ENCODE measurements around the gene TPM2. TPM values are rescaled to one million over a fixed set of nuclear protein-coding genes. Genes with fewer than 3 reads are reported as not detected.

TPM2 gene
- 3,229 TPM for polyA plus RNA-seq (2013, experiment 1 of 2; ENCODE audit: insufficient read length)
- polyA plus RNA-seq (2013, experiment 2 of 2; ENCODE audit: insufficient read length), result 5,600 TPM

DNA sequence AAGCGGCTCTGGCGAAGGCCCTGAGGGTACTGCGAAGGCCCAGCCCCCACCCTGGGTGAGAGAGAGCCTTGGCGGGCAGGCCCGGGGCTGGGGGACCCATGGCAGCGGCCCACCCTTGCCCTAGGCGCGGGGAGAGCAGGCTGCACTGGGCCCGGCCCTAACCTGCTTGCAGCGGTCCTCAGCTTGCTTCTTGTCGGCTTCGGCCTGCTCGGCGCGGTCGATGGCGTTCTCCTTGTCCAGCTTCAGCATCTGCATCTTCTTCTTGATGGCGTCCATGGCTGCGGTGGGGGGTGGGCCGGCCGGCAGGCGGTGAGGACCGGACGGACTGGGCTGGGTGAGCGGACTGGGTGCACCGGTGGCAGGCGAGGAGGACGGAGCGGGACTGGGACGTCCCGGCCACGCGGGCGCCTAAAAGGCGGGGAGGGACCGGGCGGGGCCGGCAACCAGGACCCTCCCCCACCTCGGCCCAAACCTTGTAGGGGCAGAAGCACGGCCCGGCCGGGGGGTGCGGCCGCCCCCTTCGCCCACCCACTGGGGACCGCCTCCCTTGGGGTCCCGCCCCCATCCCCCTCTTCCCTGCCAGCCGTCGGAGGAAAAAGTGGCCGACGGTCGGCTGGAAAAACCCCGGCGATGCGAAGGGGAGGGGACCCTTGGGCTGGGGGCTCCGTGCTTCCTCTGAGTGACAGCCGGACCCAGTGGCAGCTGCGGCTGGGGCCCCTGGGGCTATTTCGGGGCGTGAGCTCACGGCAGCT, at the start of gene TPM2:
Gene TPM2 (minus strand): TSS at position 384 of the 752 bp plus-strand sequence. CDS start 108 bp downstream, at position 276.
- DNase-seq, result peak; percentile 93

DNA sequence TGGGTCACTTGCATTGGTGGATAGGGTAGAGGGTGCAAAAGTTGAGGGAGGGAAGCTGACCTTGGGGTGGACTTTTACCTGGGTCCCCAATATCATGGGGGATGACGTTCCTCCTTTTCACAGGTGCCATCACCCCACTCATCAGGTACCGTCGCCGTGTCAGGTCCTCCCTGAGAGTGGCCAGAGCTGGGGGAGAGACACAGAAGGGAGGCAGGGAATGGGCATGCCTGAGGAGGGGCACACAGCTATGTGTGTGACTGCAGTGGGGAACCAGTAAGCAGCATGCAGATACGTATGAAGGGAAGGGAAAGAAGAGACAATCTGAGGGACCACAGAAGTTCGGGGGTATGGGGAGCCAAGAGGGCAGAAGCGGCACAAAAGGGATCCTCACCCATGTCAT, 49.2 kb upstream of the TPM2 start:
- no peak for DNase-seq

DNA sequence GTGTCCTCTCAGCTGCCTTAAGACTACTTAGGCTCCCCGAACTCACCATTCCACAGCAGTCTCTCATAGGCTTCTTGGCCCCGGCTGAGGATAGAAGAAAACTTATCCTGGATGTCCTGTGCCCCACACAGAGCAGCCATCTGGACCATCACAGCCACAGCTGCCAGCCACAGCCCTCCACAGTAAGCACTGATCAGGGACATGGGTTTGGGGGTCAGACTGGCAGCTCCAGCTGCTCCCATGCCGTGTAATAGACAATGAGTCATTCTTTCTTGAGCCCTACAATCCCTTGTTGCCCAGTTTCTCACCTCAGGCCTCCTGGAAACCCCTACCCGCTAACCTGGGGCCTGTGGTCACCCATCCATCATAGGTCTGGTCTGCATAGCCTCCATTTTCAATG, 48.5 kb upstream of the TPM2 start:
- DNase-seq, result no peak

DNA sequence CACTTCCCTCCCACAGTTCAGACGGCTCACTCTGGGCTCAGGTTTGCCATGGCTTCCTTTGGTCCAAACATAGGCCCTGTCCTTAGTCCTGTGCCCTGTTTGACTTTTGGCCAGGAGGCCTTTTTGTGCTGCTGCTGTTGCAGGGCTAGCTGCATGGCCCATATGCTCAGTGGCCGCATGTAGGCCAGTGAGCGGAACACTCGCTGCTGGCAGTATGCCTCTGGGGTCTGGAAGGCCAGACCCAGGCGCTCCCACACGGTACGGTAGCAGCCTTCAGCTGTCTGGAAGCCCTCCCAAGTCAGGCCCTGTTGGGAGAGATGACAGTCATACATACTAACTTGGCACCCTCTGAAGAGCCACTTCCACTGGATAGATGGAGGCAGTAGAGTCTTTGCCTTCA, 47.4 kb upstream of the TPM2 start:
- no peak for DNase-seq

DNA sequence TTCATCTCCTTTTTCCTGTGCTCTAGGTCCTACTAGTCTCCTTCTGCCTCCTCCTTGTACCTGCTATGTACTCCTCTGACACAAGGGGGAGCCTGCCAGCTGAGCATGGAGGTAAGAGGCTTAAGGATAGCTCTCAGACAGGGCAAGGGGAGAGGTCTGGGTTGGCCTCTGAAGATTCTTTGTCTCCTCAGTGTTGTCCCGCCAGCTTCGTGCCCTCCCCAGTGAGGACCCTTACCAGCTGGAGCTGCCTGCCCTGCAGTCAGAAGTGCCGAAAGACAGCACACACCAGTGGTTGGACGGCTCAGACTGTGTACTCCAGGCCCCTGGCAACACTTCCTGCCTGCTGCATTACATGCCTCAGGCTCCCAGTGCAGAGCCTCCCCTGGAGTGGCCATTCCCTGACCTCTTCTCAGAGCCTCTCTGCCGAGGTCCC, 46.5 kb upstream of the TPM2 start:
- peak; percentile 78 for DNase-seq

DNA sequence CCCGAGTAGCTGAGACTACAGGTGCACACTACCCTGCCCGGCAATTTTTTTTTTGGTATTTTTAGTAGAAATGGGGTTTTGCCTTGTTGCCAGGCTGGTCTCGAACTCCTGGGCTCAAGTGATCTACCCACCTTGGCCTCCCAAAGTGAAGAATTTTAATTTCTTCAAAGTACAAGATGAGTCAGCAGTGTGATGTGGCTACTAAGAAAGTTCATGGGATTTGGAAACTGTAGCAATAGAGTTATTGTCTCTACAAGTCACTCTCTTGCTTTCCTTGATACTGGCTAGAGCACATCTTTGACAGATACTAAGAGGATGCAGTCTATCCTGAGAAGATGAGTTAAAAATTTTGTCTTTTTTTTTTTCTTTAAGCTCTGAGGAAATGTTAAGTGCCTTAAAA, 44.4 kb upstream of the TPM2 start:
- DNase-seq, result no peak

DNA sequence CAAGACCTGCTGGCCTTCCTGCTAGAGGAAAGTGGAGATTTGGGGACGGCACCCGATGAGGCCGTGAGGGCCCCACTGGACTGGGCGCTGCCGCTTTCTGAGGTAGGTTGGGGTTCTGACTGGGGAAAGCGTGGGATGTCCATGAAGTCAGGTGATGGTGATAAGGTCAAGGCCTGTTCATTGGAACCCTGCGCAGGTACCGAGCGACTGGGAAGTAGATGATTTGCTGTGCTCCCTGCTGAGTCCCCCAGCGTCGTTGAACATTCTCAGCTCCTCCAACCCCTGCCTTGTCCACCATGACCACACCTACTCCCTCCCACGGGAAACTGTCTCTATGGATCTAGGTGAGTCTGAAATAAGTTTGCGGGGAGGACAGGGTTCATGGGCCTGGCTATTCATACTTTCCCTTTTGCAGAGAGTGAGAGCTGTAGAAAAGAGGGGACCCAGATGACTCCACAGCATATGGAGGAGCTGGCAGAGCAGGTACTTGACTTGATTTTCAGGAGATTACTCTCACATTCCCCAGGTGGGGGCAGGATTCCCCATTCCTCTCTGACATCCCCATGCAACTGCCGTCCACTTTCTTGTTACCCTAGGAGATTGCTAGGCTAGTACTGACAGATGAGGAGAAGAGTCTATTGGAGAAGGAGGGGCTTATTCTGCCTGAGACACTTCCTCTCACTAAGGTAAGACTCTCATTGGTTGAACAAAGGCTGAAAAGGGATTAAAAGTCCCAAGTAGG, 43.2 kb upstream of the TPM2 start:
- DNase-seq, result peak; percentile 70

DNA sequence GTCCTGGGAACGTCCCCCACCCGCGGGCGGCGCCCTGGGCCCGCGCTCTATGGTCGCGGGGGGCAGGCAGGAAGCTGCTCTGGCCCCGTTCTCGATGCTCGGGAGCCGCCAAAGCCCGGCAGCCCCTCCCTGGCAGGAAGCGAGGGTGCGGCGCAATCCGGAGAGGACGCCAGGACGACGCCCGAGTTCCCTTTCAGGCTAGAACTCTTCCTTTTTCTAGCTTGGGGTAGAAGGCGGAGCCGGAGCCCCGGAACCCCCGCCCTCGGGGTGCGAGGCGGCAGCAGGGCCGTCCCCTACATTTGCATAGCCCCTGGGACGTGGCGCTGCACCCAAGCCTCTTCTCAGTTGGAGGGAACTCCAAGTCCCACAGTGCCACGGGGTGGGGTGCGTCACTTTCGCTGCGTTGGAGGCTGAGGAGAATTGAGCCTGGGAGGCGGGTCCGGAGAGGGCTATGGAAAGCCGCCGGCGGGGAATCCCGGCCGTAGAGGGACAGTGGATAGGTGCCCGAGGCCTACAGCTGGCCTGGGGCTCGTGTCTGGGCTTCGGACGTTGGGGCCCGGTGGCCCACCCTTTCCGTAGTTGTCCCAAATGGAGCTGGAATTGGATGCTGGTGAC, 42.6 kb upstream of the TPM2 start, which contains the start of the genes CREB3 and TLN1:
Gene CREB3 (plus strand): TSS at position 482 of the 615 bp plus-strand sequence. CDS start 107 bp downstream, at position 589.
Gene TLN1 (minus strand): TSS at position 11 of the 615 bp plus-strand sequence. CDS start 6,501 bp downstream, outside the sequence.
- DNase-seq, result peak; percentile 99

DNA sequence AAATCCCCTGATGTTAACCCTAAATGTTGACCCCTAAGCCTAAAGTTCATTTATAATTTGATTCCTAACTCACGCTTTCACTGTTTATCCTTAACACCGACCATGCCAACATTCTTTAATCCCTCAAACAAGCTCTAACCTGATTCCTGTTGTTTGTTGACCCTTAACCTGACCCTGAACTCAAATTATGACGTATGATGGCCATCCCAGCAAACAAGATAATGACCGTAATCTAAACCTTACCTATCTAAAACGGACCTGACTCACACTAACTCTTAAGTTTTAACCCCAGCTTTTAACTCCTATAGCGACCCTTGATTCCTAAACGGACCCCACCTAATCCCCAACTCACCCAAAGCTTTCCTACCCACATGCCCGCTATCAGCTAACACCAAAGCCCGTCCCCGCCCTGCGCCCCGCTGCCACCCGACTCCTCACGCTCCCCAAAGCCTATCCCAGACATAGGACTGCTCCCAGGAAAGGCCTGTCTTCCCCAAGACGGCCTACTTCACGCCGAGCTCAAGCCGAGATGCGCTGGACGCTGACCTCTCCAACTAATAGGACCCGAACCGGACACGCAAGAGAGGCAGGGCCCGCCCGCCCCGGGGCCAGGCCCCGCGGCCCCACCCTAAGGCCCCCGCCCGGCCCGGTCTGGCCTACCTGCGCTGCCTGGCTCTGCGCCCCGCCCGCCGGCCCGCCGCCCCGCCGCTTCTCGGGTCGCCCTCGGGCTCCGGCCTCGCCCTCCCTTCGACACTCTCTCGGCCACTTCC, 41.9 kb upstream of the TPM2 start:
- DNase-seq, result no peak

DNA sequence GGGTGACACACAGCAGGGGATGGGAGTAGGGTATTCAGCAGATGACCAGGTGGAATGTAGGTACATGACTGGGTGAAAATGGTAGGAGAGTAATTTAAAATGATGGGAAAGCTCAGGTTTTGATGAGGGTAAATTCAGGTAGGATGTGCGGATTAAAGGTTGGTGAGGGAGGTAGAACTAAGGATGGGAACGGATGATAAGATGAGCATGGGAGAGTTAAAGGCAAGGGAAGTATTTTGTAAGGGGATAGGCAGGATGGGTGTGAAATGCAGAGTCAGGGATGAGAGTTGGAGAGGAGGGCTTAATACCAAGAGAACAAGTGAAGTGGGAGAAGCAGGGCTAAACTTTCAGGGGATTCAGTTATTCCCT, 40.7 kb upstream of the TPM2 start:
- no peak for DNase-seq

DNA sequence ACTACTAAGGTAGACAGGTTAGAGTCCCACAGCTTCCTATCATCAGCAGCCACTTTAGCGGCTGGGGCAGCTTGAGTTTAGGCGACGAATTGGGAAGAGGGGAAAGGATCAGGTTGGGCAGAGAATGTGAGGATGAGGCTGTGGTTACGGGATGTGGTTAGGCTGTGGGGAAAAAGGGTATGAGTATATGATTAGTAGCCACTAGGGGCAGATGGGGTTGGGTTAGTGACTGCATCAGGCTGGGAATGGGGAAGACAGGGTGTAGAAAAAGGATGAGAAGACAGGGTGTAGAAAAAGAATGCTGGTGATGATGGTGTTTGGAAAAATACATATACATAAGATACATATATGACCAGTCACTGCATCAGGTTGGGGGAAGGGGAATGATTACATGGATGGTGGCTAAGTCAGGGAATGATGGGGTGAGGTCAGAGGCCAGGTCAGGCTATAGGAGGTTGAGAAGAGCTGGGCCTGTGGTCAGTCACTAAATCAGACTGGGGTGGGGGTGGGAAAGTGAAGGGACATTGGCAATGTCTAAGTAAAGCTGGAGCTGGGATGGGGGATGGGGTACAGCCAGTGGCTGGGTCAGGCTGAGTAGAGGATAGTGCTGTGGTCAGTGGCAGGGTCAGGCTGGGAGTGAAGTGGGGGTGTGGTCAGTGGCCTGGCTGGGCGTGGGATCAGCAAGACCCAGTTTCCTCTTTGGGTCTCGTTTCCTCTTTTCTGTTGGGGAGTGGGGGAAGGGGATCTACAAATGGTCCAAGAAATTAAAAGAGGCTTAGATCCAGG, 40.2 kb upstream of the TPM2 start:
- peak; percentile 95 for DNase-seq

DNA sequence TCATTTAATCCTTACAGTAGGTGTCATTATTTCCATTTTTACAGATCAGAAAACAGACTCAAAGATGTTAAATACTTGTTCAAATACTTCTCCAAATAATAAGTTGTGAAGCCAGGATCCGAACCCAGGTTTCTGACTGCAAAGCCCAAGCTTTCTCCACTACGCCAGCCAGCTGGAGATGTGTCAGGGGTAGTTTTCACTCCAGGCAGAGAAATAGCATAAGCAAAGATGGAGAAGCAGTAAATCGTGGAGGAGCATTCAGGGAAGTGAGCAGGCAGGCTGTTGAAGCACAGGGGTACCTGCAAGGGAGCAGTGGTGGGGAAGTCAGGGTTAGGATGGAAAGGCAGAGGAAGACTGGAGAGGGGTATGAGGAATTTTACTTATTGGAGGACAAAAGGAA, 39.4 kb upstream of the TPM2 start:
- no peak for DNase-seq

DNA sequence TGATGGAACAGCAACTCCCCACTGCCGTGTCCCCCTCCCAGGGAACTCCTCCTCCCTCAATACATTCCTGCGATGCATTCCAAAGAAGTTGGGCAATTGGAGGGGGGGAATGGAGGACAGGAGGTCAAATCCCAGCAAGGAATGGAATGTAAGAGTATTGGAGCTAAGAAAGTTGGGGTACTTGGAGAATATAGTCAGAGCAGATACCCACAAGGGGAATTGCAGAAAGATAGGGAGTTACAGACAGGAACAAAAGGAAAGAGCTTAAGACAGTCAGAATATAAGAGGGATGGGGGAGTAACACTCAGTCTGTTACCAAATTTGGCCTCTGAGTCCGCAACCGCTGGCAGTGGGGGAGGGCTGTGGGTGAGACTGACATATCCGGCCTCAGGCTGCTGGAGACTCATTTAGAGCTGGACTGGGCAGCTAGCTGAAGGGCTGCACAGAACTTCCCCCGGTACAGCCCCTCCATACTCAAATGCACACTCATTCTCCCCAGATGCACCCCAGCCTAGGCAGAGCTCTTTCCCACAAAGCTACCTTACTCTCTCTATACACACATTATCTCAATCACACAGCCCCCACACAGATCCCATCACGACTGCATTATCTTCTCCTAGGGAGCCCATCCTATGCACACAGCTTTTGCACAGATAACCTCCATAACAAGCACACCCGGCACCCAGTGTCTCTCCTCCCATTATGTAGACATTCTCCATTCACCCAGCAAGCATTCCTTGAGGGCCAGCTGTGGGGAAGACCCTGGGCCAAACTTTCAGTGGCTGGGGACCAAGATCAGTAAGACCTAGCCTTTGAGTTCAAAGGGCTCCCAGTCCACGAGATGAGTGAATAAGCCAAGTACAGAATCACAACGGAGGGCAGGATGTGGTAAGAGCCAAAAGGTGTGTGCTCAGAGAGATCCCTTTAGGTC, 38.6 kb upstream of the TPM2 start:
- DNase-seq, result peak; percentile 96

DNA sequence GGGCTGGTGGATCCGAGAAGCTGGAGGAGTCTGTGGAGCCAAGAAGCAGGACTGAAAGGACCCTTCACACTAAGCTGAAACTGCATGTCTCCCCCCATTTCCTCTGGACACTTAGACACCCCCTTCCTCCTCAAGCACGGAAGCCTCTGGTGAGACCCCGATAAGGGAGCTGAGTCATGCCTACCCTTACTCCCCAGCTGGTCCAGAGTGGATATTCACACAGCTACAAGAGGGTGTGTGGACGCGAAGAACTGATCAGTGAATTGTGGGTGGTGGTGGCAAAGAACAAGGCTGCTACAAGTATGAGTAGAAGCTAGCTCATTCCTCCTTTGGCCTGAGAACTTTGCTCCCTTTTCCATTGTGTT, 37.9 kb upstream of the TPM2 start:
- no peak for DNase-seq

DNA sequence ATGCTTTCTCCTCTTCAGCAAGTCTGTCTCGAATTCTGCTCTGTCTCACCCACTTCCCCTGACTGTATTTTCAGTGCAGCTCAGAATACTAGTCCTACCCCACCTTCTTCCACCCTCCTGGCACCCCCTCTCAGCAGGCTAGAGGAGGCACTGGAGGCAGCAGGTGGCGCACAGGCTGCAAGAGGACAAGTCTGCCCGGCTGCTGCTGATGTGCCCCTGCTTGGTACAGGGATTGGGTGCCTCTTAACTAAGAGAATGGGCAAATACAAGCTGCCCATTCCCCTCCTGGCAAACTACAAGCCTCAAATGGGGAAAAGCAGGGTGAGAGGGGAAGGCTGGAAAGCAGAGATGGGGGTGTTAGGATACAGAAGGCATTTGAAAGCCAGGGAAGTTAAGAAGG, 37.2 kb upstream of the TPM2 start:
- peak; percentile 58 for DNase-seq

DNA sequence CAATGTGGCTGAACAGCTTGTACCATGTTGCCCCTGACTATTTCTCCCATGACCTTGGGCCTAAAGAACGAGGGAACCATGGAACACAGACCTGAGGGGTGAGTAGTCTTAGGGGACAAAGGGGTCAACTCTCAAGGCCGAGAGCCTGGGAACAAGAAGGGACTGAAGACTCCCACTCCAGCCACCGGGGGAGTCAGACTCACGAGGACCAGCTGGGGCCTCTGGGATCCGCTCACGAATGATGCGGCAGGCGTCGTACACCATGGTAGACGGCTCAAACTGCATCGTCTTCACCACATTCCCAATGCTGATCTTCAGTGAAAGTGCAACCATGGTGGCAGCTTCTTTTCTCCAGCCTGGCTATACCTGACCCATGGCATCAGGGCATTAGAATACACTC, 35.6 kb upstream of the TPM2 start:
- no peak for DNase-seq

DNA sequence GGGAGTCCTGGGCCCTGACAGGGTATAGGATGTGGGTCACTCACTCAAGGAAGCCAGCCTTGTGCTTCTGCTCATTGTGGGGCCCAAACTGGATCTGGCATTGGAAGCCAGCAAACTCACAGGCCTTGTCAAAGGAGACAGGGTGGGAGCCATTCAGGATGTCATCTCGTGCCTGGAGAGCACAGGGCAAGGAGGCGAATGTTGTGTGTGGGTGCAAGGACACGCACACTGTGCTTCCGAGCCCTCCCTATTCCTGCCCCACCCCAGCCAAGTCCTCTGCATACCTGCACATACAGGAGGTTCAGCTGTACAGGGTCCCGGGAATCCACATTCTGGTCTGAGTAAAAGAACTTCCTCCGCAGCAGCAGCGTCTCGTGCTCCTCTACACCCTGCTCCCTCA, 34.2 kb upstream of the TPM2 start:
- DNase-seq, result no peak

DNA sequence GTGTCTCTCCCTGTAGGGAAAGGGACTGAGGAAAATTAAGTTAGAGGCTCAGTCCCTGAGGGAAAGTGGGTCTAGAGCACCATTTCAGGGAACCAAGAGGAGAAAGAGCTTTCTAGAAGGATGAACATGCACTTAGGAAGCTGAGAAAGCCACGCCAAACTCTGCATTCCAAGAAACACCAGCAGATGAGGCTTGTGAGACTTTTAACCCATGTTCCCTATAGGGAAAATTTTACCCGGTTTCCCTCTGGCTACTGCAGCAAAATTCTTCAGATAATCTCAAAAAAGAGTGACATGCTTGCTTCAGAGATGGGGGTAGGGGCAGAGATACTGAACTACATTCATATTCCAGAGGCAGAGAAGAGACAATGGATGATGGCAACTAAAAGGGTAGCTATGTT, 33.7 kb upstream of the TPM2 start:
- no peak for DNase-seq

DNA sequence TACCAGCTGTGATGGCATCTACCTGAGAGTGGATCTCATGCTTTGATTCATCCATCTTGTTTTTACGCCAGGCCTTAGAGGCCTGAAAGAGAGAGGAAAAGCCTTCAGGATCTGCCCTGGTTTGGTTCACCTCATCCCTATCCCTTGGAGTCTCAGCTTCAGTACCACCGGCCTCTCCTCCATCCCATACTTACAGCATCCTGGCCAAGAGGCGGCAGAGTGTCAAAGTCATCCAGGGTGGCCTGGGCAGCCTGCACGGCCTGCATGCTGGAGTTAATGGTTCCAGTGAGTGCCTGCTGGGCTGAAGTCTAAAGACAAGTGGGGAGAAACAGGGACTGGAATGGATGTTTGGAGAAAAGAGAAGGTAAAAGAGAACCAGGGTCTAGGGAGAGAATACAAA, 29.8 kb upstream of the TPM2 start:
- DNase-seq, result no peak

DNA sequence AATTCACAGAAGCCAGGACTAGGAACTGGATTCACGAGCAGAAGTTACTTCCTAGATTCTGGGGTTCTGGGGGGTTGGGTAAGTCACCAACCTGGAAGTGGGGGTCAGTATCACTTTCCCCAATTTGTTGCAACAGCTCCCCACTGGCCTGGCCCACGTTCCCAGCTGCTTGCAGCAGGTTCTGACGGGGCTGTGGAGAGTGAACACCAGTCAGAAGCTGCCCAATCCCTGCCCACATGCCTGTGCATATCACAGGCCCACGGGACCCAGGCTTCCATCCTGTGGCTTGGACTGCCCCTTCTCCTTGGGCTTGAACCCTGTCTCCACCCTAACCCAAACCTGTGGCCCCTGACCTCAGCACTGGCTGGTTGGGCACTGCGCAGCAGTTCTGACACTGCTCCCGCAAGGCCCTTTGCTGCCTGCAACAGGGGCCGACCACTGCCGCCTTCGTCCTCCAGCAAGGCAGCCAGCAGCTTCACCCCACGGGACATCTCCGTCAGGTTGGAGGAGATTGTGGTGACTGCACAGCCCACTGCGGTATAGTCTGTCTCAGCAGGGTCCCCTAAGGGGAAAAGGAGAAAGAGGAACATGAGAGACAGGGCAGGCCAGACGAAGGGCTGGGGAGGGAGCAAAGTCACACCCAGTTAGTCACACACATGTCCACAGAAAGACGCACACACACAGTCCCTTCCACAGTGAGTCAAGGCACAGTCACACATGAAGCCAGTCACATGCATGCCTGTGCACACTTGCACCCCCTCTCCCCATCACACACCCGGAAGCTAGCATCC, 29.2 kb upstream of the TPM2 start:
- DNase-seq, result no peak

All from fibroblast of skin of back (primary cell).